Activated naive CD8-positive, alpha-beta T cell treated with anti-CD3 and anti-CD28 coated beads, Interleukin-2, amount 50 U/mL, for 24 hours (primary cell): ENCODE results near the gene NUP62CL.
"Not testable (repeated sequence)": the region's sequence is repeated elsewhere in the genome, so short reads cannot be mapped to it uniquely, and the experiment has no call there.

ENCODE experiments used
- ATAC-seq: fragments of 150-1000 bp; cut with Tn5 transposase; one replicate; pipeline ENCODE4 v1.10.0; 2021
- DNase-seq: peaks from one replicate; pipeline ENCODE4 v3.0.0; 2021
- H3K27ac Mint-ChIP-seq: one replicate; pipeline ENCODE4 v1.8.0; 2021; ENCODE audit warnings: mild to moderate bottlenecking, mixed read lengths
- H3K27me3 Mint-ChIP-seq: one replicate; pipeline ENCODE4 v1.8.0; 2021; ENCODE audit warnings: mixed read lengths
- H3K36me3 Mint-ChIP-seq: one replicate; pipeline ENCODE4 v1.8.0; 2021; ENCODE audit warnings: low read depth, mixed read lengths
- H3K4me1 Mint-ChIP-seq: one replicate; pipeline ENCODE4 v1.8.0; 2021; ENCODE audit warnings: mixed read lengths
- H3K4me3 Mint-ChIP-seq: one replicate; pipeline ENCODE4 v1.8.0; 2021; ENCODE audit warnings: mild to moderate bottlenecking, moderate library complexity, mixed read lengths
- H3K9me3 Mint-ChIP-seq: one replicate; pipeline ENCODE4 v1.8.0; 2021; ENCODE audit warnings: mixed read lengths

NUP62CL gene

DNA sequence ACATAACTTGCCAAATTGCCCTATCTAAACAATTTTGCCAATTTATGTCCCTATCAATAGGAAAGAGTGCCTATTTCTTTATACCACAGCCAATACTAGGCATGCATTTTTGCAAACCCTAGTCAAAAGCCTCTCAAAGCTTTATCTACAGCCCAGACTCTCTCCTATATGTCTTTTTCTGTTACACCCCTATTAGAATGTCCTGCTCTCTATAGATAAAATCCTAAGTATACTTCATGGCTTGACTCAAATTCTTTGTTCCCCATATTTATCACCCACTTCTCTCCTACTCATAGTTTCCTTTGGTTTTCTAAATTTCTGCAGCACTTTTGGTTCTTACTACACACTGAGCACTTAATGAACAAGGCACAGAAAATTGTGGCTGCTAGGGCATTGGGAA lies 38.0 kb downstream of the NUP62CL start:
- Mint-ChIP-seq H3K36me3 (peaks cover 2% of the 10 kb centered on the region), H3K9me3 (no peaks in the 10 kb centered on the region), H3K4me1 (peaks cover 2% of the 10 kb centered on the region), H3K27ac (no peak overlapping the region), H3K27me3 (no peaks in the 10 kb centered on the region), H3K4me3 (no peak overlapping the region)
- DNase-seq: no peak
- ATAC-seq: no peak

DNA sequence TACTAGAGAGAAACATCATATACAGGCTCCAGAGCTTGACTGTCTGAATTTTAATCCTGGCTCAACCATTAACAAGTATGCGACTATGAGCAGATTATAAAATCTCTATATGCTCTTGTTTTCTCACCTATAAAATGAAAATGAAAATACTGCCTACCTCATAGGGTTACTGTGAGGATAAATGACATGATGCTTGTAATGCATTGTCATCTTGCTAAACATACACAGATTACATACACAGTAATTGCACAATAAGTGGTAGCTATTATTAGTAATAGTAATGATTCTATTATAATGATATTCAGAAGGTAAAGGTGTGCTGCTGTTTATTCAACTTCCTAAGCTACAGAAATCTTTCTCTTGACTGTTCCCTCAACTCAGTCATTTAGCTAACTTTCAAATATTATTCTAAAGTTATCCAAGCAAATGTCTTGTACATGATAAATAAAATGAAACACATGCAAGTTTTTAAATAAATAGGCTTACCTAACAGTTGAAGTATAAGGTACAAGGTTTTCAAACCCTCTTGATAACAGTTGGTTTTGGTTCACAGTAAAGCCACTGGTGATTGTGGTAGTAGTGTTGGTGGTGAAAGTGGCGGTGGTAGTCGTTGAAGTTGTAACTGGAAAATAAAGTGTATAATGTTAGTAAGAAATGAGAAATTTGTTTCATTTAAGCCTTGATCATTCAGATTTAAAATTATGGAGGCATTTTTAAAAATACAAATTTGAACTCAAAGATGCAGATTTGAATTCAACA lies 38.9 kb downstream of the NUP62CL start:
- no peak overlapping the region for H3K4me3 Mint-ChIP-seq
- H3K4me1 Mint-ChIP-seq: peaks cover 2% of the 10 kb centered on the region
- H3K9me3 Mint-ChIP-seq: no peaks in the 10 kb centered on the region
- peaks cover 2% of the 10 kb centered on the region for H3K36me3 Mint-ChIP-seq
- H3K27me3 Mint-ChIP-seq: no peaks in the 10 kb centered on the region
- DNase-seq (no peak), ATAC-seq (no peak)
- no peak overlapping the region for H3K27ac Mint-ChIP-seq

DNA sequence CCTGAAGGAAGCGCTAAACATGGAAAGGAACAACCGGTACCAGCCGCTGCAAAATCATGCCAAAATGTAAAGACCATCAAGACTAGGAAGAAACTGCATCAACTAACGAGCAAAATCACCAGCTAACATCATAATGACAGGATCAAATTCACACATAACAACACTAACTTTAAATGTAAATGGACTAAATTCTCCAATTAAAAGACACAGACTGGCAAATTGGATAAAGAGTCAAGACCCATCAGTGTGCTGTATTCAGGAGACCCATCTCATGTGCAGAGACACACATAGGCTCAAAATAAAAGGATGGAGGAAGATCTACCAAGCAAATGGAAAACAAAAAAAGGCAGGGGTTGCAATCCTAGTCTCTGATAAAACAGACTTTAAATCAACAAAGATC lies 48.6 kb downstream of the NUP62CL start:
- not testable (repeated sequence) for H3K27ac Mint-ChIP-seq, H3K4me3 Mint-ChIP-seq, DNase-seq, H3K9me3 Mint-ChIP-seq, H3K36me3 Mint-ChIP-seq, H3K4me1 Mint-ChIP-seq, H3K27me3 Mint-ChIP-seq, ATAC-seq

DNA sequence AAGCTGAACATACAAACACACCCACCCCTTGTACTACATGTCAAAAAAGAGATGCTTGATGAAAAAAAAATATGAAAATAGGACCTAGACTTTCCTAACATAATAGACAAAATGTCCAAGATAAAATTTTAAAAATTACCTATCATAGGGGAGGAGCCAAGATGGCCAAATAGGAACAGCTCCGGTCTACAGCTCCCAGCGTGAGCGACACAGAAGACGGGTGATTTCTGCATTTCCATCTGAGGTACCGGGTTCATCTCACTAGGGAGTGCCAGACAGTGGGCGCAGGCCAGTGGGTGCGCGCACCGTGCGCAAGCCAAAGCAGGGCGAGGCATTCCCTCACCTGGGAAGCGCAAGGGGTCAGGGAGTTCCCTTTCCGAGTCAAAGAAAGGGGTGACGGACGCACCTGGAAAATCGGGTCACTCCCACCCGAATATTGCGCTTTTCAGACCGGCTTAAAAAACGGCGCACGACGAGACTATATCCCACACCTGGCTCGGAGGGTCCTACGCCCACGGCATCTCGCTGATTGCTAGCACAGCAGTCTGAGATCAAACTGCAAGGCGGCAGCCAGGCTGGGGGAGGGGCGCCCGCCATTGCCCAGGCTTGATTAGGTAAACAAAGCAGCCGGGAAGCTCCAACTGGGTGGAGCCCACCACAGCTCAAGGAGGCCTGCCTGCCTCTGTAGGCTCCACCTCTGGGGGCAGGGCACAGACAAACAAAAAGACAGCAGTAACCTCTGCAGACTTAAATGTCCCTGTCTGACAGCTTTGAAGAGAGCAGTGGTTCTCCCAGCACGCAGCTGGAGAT lies 50.4 kb downstream of the NUP62CL start:
- H3K27me3 Mint-ChIP-seq, H3K27ac Mint-ChIP-seq, H3K4me1 Mint-ChIP-seq, H3K36me3 Mint-ChIP-seq, DNase-seq, ATAC-seq, H3K9me3 Mint-ChIP-seq: not testable (repeated sequence)
- H3K4me3 Mint-ChIP-seq: peak overlapping the region; percentile 67

DNA sequence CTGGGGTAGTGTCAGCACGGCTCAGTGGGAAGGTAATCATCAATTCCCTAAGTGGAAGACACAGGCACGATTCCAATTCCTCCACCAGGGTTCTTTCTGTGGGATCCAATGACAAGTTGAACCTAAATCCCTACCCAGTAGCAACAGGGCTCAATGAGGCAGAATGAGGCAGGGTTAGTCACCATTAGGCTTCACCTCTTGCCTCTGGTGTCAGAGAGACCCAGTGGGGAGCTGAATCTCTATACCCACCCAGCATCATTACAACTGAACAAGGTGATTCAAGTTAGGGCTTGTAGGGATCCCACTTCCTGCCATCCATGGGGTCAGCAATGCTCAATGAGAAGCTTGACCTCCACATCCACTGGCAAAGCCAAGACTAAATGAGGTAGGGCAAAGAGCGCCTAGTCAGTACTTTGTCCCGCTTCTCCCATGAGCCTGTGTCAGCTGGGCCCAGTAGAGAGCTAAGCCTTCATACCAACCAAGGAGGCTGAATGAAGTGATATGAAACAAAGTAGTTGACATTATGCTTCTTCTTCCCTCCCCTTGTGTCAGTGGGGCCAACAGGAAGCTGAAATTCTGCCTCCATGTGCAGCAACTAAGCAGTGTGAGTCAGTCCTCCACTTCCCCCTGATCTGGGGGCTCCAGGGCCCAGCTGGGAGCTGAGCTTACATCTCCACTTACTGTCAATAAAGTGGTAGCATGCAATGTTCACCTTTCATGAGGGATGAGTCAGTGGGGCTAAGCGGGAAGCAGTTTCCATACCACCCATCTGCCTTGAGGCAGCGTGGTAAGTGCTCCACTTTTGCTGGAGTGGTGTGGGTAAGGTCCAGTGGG lies 51.2 kb downstream of the NUP62CL start:
- Mint-ChIP-seq H3K27ac (no peak overlapping the region), H3K9me3 (no peaks in the 10 kb centered on the region), H3K36me3 (no peaks in the 10 kb centered on the region), H3K4me1 (peaks cover 7% of the 10 kb centered on the region), H3K27me3 (no peaks in the 10 kb centered on the region), H3K4me3 (peak overlapping the region; percentile 67)
- ATAC-seq: peak; percentile 97
- DNase-seq: peak; percentile 21

DNA sequence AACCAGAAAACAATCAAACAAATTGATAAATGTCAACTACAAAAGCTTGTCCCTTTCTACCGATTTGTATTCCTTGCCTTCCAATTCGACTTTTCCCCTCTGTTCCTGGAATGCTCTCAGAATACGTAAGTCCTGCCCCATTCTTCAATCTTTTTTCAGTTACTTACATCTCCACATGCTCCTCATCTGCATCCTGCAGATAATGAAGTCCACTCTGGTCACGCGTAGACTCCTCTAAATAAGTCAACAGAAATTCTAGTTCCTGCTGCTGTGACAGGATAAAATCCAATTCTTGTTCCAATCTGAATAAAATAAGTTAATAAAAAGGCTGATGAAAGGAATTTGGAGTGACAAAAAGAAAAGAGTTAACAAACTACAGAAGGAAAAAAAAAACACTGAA lies 53.2 kb downstream of the NUP62CL start:
- H3K36me3 Mint-ChIP-seq: no peaks in the 10 kb centered on the region
- H3K27ac Mint-ChIP-seq: no peak overlapping the region
- DNase-seq (no peak), ATAC-seq (no peak)
- no peak overlapping the region for H3K4me3 Mint-ChIP-seq
- no peaks in the 10 kb centered on the region for H3K9me3 Mint-ChIP-seq
- H3K4me1 Mint-ChIP-seq: peaks cover 7% of the 10 kb centered on the region
- no peaks in the 10 kb centered on the region for H3K27me3 Mint-ChIP-seq

DNA sequence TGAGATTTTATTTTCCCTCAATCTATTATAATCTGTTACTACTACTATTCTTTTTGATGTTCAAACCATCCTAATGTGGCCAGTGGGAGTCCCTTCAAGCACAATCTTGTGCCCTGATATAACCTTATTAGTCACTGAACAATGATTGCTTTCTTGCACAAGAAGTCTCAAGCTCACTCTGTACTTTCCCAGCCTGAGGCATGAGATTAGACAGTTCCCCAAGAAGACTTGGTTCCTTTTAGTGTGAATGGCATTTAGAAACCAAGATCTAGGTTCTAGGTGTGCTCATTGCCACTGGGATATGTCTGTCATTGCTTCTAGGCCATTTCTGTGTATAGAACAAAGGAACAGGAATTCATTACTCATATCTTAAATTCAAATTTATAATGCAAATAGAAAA lies 59.6 kb downstream of the NUP62CL start:
- H3K9me3 Mint-ChIP-seq: no peaks in the 10 kb centered on the region
- no peak overlapping the region for H3K4me3 Mint-ChIP-seq
- no peak for ATAC-seq
- H3K27me3 Mint-ChIP-seq: no peaks in the 10 kb centered on the region
- H3K4me1 Mint-ChIP-seq: no peaks in the 10 kb centered on the region
- no peak overlapping the region for H3K27ac Mint-ChIP-seq
- DNase-seq: no peak
- H3K36me3 Mint-ChIP-seq: no peaks in the 10 kb centered on the region

DNA sequence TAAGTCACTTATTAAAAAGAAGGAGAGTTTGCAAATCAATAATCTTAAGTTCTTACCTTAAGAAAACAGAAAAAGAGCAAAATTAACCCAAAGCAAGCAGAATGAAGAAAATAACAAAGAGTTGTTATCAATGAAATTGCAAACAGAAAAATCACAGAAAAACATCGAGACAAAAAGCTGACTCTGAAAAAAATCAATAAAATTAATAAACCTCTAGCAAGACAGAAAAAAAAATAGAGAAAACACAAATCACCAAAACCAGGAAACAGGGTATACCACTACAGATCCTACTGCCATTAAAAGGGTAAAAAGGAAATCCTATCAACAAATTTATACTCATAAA lies 70.3 kb downstream of the NUP62CL start:
- Mint-ChIP-seq H3K4me3 (peak overlapping the region; percentile 17), H3K27me3 (no peaks in the 10 kb centered on the region), H3K9me3 (no peaks in the 10 kb centered on the region), H3K4me1 (peaks cover 16% of the 10 kb centered on the region), H3K36me3 (peaks cover 1% of the 10 kb centered on the region), H3K27ac (peak overlapping the region; percentile 80)
- ATAC-seq (no peak), DNase-seq (no peak)

DNA sequence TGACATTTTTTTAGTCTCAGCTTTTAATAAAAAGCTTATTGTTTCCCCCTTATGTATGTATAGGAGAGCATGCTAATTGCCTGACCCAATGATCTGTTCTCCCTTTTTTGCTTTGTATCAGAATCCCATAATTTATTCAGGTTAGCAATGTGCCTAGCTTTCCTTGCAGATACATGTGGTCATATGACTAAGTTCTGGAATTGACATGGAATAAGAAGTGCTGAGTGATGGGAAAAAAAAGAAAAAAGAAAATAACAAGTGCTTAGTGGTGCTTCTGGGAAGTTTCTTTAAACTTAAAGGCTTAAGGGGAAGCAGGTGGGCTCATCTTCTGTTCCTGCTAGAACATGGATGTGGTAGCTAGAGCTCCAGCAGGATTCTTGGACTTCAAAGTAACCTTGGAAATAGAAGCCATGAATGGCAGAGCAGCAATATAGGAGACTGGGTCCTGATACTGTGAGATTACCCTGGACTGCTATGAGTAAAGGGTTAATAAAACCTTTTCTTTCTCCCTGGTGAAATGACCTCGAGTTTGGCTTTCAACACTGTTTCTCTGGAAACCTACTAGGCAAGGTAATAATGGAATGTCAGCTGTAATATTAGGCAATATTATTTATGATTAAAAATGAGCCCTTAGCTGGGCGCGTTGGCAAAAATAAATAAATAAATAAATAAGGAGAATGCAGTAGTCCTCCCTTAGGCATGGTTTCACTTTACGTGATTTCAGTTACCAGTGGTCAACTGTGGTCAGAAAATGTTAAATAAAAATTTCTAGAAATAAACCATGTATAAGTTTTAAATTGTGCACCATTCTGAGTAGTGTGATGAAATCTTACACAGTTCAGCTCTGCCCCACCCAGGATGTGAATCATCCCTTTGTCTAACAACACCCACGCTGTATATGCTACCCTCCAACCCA lies 70.9 kb downstream of the NUP62CL start:
- peak; percentile 88 for ATAC-seq
- peaks cover 16% of the 10 kb centered on the region for H3K4me1 Mint-ChIP-seq
- H3K9me3 Mint-ChIP-seq: no peaks in the 10 kb centered on the region
- H3K36me3 Mint-ChIP-seq: peaks cover 1% of the 10 kb centered on the region
- DNase-seq: peak; percentile 10
- H3K4me3 Mint-ChIP-seq: peak overlapping the region; percentile 17
- H3K27me3 Mint-ChIP-seq: no peaks in the 10 kb centered on the region
- H3K27ac Mint-ChIP-seq: peak overlapping the region; percentile 80

DNA sequence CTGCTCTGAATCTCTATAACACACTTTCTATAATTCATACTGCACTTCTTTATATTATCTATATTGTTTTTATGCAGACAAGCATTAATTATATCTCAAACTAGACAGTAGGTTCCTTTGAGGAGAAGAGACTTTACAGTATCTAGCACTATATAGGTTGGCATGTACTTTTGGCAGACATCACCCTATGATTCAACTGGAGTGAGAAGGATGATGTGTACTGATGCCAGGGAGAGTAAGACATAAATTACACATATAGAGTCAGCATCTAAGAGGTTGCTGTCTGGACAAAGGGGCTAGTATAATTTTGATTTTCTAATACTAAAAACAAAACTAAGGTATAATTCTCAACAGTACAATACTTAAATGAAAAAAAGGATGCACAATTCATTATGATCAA lies 82.5 kb downstream of the NUP62CL start:
- H3K27ac Mint-ChIP-seq: no peak overlapping the region
- H3K27me3 Mint-ChIP-seq: no peaks in the 10 kb centered on the region
- no peak overlapping the region for H3K4me3 Mint-ChIP-seq
- no peaks in the 10 kb centered on the region for H3K9me3 Mint-ChIP-seq
- ATAC-seq (no peak), DNase-seq (no peak)
- no peaks in the 10 kb centered on the region for H3K36me3 Mint-ChIP-seq
- H3K4me1 Mint-ChIP-seq: peaks cover 7% of the 10 kb centered on the region

DNA sequence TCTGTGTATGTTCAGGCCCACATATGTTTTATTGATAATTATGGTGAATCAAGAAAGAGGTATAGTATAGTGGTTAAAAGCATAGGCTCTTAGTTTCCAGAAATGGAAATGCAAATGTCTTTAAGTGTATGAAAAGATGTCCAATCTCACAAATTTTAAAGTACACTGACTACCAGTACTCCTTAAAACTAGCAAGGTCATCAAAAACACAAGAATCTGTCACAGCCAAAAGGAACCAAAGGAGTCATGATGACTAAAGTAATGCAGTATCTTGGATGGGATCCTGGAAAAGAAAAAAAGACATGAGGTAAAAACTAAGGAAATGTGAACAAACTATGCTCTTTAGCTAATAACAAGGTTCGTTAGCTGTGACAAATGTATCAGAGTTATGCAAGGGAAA lies 87.0 kb downstream of the NUP62CL start:
- peaks cover 23% of the 10 kb centered on the region for H3K4me1 Mint-ChIP-seq

DNA sequence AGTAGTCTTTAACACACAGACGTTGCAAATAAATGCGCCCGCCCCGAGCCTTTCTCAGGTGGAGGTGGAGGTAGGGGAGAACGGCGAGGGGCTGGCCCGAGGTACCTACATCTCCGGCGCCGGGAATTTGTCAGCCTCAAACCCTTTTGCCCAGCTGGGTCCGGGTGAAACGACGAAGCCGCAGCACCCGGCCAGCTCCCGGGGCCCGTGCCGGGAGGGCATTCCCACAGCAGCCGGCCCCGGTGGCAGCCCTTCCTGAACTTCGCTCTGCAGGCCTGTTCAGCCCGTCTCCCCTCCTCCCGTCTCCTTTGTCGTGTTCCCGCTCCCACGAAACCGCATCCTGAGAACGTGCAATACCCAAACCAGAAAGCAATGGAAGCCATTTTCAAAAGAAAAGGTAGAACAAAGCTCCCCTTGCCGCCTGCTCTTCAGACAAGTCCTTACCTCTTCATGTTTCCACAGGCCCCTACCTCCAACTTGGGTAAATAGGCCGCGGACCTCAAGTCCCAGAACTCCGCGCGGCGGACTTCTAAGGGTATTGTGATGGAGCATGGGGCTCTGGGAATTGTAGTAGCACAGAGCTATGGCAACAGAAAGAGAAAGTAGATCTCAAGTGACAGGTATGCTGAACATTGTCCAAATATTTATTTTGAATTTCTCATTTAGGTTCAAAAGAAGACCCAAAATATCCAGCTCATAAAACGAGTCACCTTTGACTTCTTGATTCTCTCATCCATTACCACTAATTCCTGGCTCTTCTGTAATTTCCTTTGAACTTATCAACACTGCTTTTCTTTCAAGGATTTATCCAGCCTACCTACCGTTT lies 87.7 kb downstream of the NUP62CL start, which contains the start of gene RBM41:
TSS of gene RBM41 (minus strand) at position 501 of the 826 bp plus-strand sequence. CDS start at position 452, 49 bp downstream.
- Mint-ChIP-seq H3K4me3 (peak within 1 kb of the TSS; percentile 98), H3K27me3 (no peaks in the 10 kb centered on the region), H3K9me3 (no peaks in the 10 kb centered on the region), H3K4me1 (peaks cover 31% of the 10 kb centered on the region), H3K27ac (peak within 1 kb of the TSS; percentile 97), H3K36me3 (peaks cover 27% of the 10 kb centered on the region)
- ATAC-seq (peak; percentile 99), DNase-seq (peak; percentile 57)

More for the DNA sequence above, 87.0 kb downstream of the NUP62CL start:
- peak overlapping the region; percentile 98 for H3K4me3 Mint-ChIP-seq
- no peaks in the 10 kb centered on the region for H3K27me3 Mint-ChIP-seq
- H3K27ac Mint-ChIP-seq: peak overlapping the region; percentile 97
- no peaks in the 10 kb centered on the region for H3K9me3 Mint-ChIP-seq
- ATAC-seq (no peak), DNase-seq (no peak)
- H3K36me3 Mint-ChIP-seq: peaks cover 19% of the 10 kb centered on the region

DNA sequence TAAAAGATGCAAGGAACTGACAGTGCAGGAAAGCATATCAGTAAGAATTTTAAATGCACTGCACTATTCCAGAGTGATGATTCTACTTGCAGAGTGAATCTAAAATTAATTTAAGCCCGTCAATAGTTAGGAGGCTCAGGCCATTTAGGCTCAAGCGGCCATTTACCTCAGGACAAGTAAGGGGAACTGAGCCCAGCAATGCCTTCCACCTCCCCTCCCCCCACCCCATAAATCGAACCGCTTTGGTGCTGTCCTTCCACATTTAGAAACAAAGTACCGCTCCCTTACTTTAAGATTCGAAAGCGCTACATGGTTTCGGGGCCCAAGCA lies 88.3 kb downstream of the NUP62CL start:
- H3K27me3 Mint-ChIP-seq: no peaks in the 10 kb centered on the region
- no peak overlapping the region for H3K27ac Mint-ChIP-seq
- H3K36me3 Mint-ChIP-seq: peaks cover 29% of the 10 kb centered on the region
- H3K4me3 Mint-ChIP-seq: peak overlapping the region; percentile 98
- DNase-seq: no peak
- H3K9me3 Mint-ChIP-seq: no peaks in the 10 kb centered on the region
- peaks cover 31% of the 10 kb centered on the region for H3K4me1 Mint-ChIP-seq
- no peak for ATAC-seq
